D721Med (cell line): ENCODE measurements around the gene NPTX1.

Experiments used
- DNase-seq: peaks from one replicate; pipeline ENCODE4 v3.0.0; 2011; ENCODE audit warnings: low spot score; ENCODE audit not compliant: insufficient read length
- FAIRE-seq: peaks from 2 replicates; lab custom pipeline; 2011; peaks lifted over from hg19 to GRCh38; lab: Jason Lieb, UNC
- TF ChIP-seq, protein P1 (sequence below): IDR thresholded peaks from 2 replicates; pipeline ENCODE4 v1.5.1; 2012; ENCODE audit warnings: mild to moderate bottlenecking, control low read depth; ENCODE audit not compliant: insufficient read depth; ENCODE audit errors: missing control alignments

NPTX1 gene

DNA sequence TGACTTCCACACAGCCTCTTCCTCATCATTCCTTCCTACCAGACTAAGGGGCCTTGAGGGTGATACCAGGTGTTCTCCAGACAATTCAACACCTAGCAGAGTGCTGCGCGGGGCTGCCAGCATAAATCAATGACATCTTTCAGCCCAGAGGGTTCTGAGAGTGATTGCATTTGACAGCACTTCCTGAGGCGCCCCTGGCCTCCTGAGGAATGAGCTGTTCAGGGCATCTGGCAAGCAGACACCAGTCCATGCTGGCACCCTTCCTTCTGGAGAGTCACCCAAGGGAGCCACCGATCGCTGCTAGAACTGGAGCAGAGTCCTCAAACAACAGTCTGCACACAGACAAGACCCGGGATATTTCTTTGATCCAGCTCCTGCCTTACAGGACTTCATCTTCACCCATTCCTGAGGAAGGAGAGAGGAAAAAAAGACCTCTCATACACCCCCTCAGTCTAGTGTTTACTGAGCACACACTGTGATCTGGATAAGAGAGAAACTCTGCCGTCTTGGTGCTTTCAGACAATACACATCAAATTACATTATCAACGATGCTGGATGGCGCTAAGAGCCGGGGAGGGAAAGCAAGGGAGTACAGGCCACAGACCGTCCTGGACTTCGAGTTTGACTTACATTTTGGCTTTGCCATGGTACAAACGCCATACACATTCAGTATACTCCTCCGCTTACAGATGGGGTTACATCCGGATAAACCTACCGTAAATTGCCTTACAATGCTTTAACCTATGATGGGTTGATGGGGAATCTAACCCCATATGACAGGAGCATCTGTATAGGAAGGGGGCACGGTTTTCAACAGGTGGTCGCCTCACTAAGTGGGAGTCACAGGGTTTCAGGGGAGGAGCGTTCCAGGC, 23.0 kb downstream of the NPTX1 start:
- DNase-seq: no peak
- TF ChIP-seq, protein P1, sequence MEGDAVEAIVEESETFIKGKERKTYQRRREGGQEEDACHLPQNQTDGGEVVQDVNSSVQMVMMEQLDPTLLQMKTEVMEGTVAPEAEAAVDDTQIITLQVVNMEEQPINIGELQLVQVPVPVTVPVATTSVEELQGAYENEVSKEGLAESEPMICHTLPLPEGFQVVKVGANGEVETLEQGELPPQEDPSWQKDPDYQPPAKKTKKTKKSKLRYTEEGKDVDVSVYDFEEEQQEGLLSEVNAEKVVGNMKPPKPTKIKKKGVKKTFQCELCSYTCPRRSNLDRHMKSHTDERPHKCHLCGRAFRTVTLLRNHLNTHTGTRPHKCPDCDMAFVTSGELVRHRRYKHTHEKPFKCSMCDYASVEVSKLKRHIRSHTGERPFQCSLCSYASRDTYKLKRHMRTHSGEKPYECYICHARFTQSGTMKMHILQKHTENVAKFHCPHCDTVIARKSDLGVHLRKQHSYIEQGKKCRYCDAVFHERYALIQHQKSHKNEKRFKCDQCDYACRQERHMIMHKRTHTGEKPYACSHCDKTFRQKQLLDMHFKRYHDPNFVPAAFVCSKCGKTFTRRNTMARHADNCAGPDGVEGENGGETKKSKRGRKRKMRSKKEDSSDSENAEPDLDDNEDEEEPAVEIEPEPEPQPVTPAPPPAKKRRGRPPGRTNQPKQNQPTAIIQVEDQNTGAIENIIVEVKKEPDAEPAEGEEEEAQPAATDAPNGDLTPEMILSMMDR: no peak
- FAIRE-seq: no peak

- TF ChIP-seq, protein P1: no peak
- DNase-seq (no peak), FAIRE-seq (no peak)
Observed at GRCh38 chr17:80452173-80452915, 24.1 kb downstream of the NPTX1 start.

DNA sequence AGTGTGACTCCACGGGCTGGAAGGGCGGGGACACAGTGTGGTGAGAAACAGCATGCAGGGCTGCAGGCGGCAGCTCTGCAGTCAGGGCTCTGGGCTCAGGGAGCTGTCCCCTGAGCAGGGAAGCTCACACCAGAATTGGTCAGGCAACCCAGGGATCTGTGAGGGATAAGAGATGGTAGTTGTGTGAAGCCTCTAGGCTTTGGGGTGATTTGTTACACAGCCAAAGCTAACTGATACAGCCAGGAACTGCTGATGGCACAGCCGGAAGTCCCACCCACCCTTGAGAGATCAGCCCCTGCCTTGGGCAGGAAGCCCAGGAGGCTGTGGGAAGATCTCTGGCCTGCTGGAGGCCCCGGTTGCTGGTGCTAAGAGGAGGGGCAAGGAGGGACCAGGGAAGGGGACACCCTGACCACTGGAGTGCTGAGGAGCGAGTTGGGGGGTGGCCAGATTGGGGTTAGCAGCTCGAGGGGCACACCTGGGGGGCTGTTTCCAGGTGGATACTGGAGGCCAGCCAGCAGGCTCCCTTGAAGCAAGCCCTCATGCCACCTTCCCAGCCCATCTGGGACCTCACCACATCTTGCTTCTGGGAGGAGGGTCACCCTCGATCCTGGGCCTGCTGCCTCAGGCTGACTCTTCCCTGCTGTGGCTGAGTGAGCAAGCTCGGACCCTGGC, 25.2 kb downstream of the NPTX1 start:
- FAIRE-seq (no peak), DNase-seq (no peak)
- TF ChIP-seq, protein P1: no peak

GRCh38 chr17:80449930-80450576, 26.4 kb downstream of the NPTX1 start:
- FAIRE-seq: no peak
- no peak for DNase-seq
- TF ChIP-seq, protein P1: no peak

DNA sequence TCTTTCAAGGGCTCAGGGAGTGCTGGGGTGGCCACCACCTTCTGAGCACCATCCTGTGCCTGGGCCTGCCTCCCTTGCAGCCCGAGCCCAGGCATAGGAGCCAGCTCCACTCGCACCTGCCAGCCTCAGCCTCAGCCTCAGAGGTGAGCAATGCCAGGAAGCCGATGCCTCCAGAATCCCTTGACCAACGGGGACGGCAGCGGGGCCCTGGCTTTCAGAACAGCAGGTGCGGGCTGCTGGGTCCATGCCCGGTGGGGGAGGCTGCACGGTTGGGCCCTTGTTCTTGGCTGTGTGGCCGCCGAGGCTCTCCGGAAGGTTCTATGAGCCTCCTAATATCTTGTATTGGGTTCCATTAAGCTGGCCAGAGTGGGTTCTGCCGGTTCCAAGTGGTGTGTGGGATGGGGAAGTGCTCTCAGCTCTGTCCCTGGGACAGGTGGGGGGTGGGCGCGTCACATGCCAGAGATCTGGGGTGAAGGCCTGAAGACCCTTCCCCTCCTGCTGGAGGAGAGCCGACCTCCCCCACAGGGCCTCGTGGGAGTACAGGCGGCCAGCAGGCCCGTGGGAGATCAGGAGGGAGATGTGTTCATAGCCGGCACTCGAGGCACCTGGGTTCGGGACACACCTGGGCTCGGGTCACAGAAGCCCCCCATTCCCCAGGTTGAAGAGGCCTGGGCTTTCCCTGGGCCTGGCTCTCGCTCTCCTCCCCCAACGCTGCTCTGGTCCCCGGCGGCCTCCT, 27.0 kb downstream of the NPTX1 start:
- TF ChIP-seq, protein P1: no peak
- FAIRE-seq (no peak), DNase-seq (no peak)

- TF ChIP-seq, protein P1: no peak
- FAIRE-seq: no peak
- DNase-seq: no peak
Observed at GRCh38 chr17:80447790-80448189, 28.6 kb downstream of the NPTX1 start.
